ENCODE data around the gene AP5B1. TPM values are rescaled to one million over a fixed set of nuclear protein-coding genes. Genes with fewer than 3 reads are reported as not detected.

The AP5B1 gene
- total RNA-seq, 2 experiments from 2014 or later, result 12.9 to 25.6 TPM

- intact Hi-C loops (cut with micrococcal nuclease; ENCODE audit: unreplicated experiment), result loop anchor here (2.0 kb wide), 2 partner anchors 71 to 207 kb away; no protein-coding TSS in a partner anchor
- POLR2A ChIA-PET, result no interaction called here
- peak overlapping the region; percentile 46; the same call in 1 of the 2 replicates for H3K4me2 ChIP-seq (ENCODE audit: low read length)
These were observed 581 bp upstream of the AP5B1 start for GRCh38 chr11:65781152-65781961.

GRCh38 chr11:65779919-65780769 lies 632 bp downstream of the AP5B1 start:
- BruUV-seq (replicated peaks), result no TSS peak

More at GRCh38 chr11:65781152-65781961, 581 bp upstream of the AP5B1 start:
- Histone ChIP-seq H3K79me2 (ENCODE audit: insufficient read depth, low read depth, low read length) (no peaks in the 10 kb centered on the region), H3K36me3 (ENCODE audit: insufficient read depth, low read length) (peaks cover 3% of the 10 kb centered on the region; the same call in 1 of the 2 replicates), H2AFZ (ENCODE audit: low read length) (peak overlapping the region; percentile 28; the same call in 1 of the 2 replicates), H3K9me2 (ENCODE audit: insufficient read depth, low read length) (no peaks in the 10 kb centered on the region), H3K9me3 (ENCODE audit: low read length) (no peaks in the 10 kb centered on the region), H3K27ac (ENCODE audit: low read depth, low read length, poor library complexity, severe bottlenecking) (no peak overlapping the region), H3K4me3 (ENCODE audit: low read depth, low read length, poor library complexity, severe bottlenecking) (peak overlapping the region; percentile 80), H3K4me1 (ENCODE audit: insufficient read depth, low read length, poor library complexity, severe bottlenecking) (peaks cover 6% of the 10 kb centered on the region), H4K20me1 (ENCODE audit: insufficient read depth, low read length) (peaks cover 5% of the 10 kb centered on the region; the same call in 1 of the 2 replicates)
- no TSS peak for BruUV-seq (replicated peaks)
- CTCF ChIA-PET (ENCODE audit: unreplicated experiment), result no interaction called here
- no peak for DNase-seq (ENCODE audit: low spot score)
- peak; percentile 43 for TF ChIP-seq CTCF (conservative IDR thresholded peaks at IDR 0.05; ENCODE audit: low read length)
- TF ChIP-seq EZH2phosphoT487 (IDR thresholded peaks at IDR 0.05; ENCODE audit: borderline replicate concordance, low read depth, low read length), result no peak

More at GRCh38 chr11:65779919-65780769, 632 bp downstream of the AP5B1 start:
- Histone ChIP-seq H3K4me2 (ENCODE audit: low read length) (peak overlapping the region; percentile 81), H3K4me3 (ENCODE audit: low read depth, low read length, poor library complexity, severe bottlenecking) (peak overlapping the region; percentile 80), H3K36me3 (ENCODE audit: insufficient read depth, low read length) (peaks cover 3% of the 10 kb centered on the region; the same call in 1 of the 2 replicates), H2AFZ (ENCODE audit: low read length) (peak overlapping the region; percentile 50), H3K79me2 (ENCODE audit: insufficient read depth, low read depth, low read length) (no peaks in the 10 kb centered on the region), H3K4me1 (ENCODE audit: insufficient read depth, low read length, poor library complexity, severe bottlenecking) (peaks cover 6% of the 10 kb centered on the region), H3K9me2 (ENCODE audit: insufficient read depth, low read length) (no peaks in the 10 kb centered on the region), H3K27ac (ENCODE audit: low read depth, low read length, poor library complexity, severe bottlenecking) (peak overlapping the region; percentile 23), H3K9me3 (ENCODE audit: low read length) (no peaks in the 10 kb centered on the region), H4K20me1 (ENCODE audit: insufficient read depth, low read length) (peaks cover 5% of the 10 kb centered on the region; the same call in 1 of the 2 replicates)
- intact Hi-C loops (cut with micrococcal nuclease; ENCODE audit: unreplicated experiment), result loop anchor here (1.0 to 2.0 kb wide), 4 partner anchors 22 to 209 kb away; no protein-coding TSS in a partner anchor
- TF ChIP-seq CTCF (conservative IDR thresholded peaks at IDR 0.05; ENCODE audit: low read length), result peak; percentile 94
- TF ChIP-seq EZH2phosphoT487 (IDR thresholded peaks at IDR 0.05; ENCODE audit: borderline replicate concordance, low read depth, low read length), result no peak
- ChIA-PET CTCF (ENCODE audit: unreplicated experiment) (interaction anchor here (0.6 to 1.1 kb wide), 6 partner anchors 12 to 309 kb away, joined by 3 to 4 read pairs (median 3); partner anchors contain the start of genes CCDC85B and KAT5), POLR2A (interaction anchor here (0.8 to 1.1 kb wide), 2 partner anchors 19 to 110 kb away, joined by 3 to 6 read pairs; partner anchors contain the start of gene CCDC85B)
- DNase-seq (ENCODE audit: low spot score), result peak; percentile 88
